ENCODE data around the gene ZC3H12D.

DNA sequence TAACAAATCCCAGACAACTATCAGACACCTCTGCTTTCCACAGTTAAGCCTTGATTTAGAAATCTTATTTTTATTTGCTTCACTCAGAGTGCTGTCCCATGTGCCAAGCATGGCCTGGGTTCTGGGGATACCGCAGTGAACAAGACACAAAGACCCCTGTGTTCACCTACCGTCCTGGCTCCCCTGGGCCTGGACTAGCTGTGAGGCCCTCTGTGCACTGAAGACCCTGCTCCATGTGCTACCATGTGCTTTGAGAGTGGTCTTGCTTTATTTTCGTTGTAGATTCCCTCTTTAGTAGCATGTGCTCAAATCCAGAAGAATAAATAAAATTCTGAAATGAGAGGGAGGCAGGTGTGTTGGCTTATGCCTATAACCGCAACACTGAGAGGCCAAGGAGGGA is 62.2 kb downstream of the ZC3H12D start:
- TF ChIP-seq, protein P1, sequence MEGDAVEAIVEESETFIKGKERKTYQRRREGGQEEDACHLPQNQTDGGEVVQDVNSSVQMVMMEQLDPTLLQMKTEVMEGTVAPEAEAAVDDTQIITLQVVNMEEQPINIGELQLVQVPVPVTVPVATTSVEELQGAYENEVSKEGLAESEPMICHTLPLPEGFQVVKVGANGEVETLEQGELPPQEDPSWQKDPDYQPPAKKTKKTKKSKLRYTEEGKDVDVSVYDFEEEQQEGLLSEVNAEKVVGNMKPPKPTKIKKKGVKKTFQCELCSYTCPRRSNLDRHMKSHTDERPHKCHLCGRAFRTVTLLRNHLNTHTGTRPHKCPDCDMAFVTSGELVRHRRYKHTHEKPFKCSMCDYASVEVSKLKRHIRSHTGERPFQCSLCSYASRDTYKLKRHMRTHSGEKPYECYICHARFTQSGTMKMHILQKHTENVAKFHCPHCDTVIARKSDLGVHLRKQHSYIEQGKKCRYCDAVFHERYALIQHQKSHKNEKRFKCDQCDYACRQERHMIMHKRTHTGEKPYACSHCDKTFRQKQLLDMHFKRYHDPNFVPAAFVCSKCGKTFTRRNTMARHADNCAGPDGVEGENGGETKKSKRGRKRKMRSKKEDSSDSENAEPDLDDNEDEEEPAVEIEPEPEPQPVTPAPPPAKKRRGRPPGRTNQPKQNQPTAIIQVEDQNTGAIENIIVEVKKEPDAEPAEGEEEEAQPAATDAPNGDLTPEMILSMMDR (IDR thresholded peaks at IDR 0.05) = no peak
- no peak for TF ChIP-seq POLR2A (IDR thresholded peaks at IDR 0.05)
- TF ChIP-seq POLR2AphosphoS5 (IDR thresholded peaks at IDR 0.05) = no peak

All from sigmoid colon (tissue), 4 donors.